ENCODE results near the gene VAV2. TPM values are rescaled to one million over a fixed set of nuclear protein-coding genes. Genes with fewer than 3 reads are reported as not detected.
A peak's percentile ranks its signal among the peaks of the same experiment; 100 is the strongest.

Gene VAV2
- total and polyA plus RNA-seq, 4 donors = 13.0 to 28.2 (median 16.3) TPM

- H3K4me1 ChIP-seq (ENCODE audit: control insufficient read depth in 5 of 5, insufficient read depth in 5 of 5, low read length in 5 of 5) = peaks cover 0 to 49% (median 15%) of the 10 kb centered on the region in 5 donors
- H3K27me3 ChIP-seq (ENCODE audit: control insufficient read depth in 3 of 3, insufficient read depth in 3 of 3, low read length in 2 of 3) = no peaks in the 10 kb centered on the region
- whole genome bisulfite sequencing, 2 donors = 91 to 95% methylated on average over 26 of the region's 26 CpGs
- no peaks in the 10 kb centered on the region for H3K9me3 ChIP-seq (ENCODE audit: control insufficient read depth in 4 of 4, insufficient read depth in 3 of 4, low read length in 3 of 4)
- H3K9ac ChIP-seq (ENCODE audit: insufficient read depth in 1 of 2, low read length in 2 of 2) = no peak overlapping the region
- peak in 1 of 3 donors; percentile 10 for DNase-seq
- H3K4me3 ChIP-seq = no peak overlapping the region
- ATAC-seq (ENCODE audit: insufficient read depth, low FRiP score) = no peak
- no peaks in the 10 kb centered on the region for H3K36me3 ChIP-seq (ENCODE audit: control insufficient read depth in 4 of 4, insufficient read depth in 4 of 4, low read length in 4 of 4)
- H3K27ac ChIP-seq (ENCODE audit: low read depth in 1 of 2, low read length in 1 of 2) = peak overlapping the region in 1 of 2 donors; percentile 30
- no peak for TF ChIP-seq CTCF (IDR thresholded peaks at IDR 0.05; ENCODE audit: control extremely low read depth, extremely low read depth)
Measured at GRCh38 chr9:133977421-133978201, 14.5 kb downstream of the VAV2 start.

GRCh38 chr9:133976887-133977286 lies 15.2 kb downstream of the VAV2 start:
- no peak for ATAC-seq (ENCODE audit: insufficient read depth, low FRiP score)
- no peak for TF ChIP-seq CTCF (IDR thresholded peaks at IDR 0.05; ENCODE audit: control extremely low read depth, extremely low read depth)
- Histone ChIP-seq H3K4me1 (ENCODE audit: control insufficient read depth in 5 of 5, insufficient read depth in 5 of 5, low read length in 5 of 5) (peaks cover 0 to 47% (median 16%) of the 10 kb centered on the region in 5 donors), H3K27ac (ENCODE audit: low read depth in 1 of 2, low read length in 1 of 2) (no peak overlapping the region), H3K27me3 (ENCODE audit: control insufficient read depth in 3 of 3, insufficient read depth in 3 of 3, low read length in 2 of 3) (no peaks in the 10 kb centered on the region), H3K36me3 (ENCODE audit: control insufficient read depth in 4 of 4, insufficient read depth in 4 of 4, low read length in 4 of 4) (no peaks in the 10 kb centered on the region), H3K9ac (ENCODE audit: insufficient read depth in 1 of 2, low read length in 2 of 2) (no peak overlapping the region), H3K4me3 (no peak overlapping the region), H3K9me3 (ENCODE audit: control insufficient read depth in 4 of 4, insufficient read depth in 3 of 4, low read length in 3 of 4) (no peaks in the 10 kb centered on the region)
- peak in 1 of 3 donors; percentile 14 for DNase-seq
- 83 to 92% methylated on average over 9 of the region's 9 CpGs for WGBS, 2 donors

GRCh38 chr9:133976191-133976861 lies 15.8 kb downstream of the VAV2 start:
- Histone ChIP-seq H3K36me3 (ENCODE audit: control insufficient read depth in 4 of 4, insufficient read depth in 4 of 4, low read length in 4 of 4) (no peaks in the 10 kb centered on the region), H3K27me3 (ENCODE audit: control insufficient read depth in 3 of 3, insufficient read depth in 3 of 3, low read length in 2 of 3) (no peaks in the 10 kb centered on the region), H3K4me3 (no peak overlapping the region), H3K9me3 (ENCODE audit: control insufficient read depth in 4 of 4, insufficient read depth in 3 of 4, low read length in 3 of 4) (no peaks in the 10 kb centered on the region), H3K4me1 (ENCODE audit: control insufficient read depth in 5 of 5, insufficient read depth in 5 of 5, low read length in 5 of 5) (peaks cover 0 to 52% (median 22%) of the 10 kb centered on the region in 5 donors), H3K27ac (ENCODE audit: low read depth in 1 of 2, low read length in 1 of 2) (no peak overlapping the region), H3K9ac (ENCODE audit: insufficient read depth in 1 of 2, low read length in 2 of 2) (no peak overlapping the region)
- DNase-seq (peak in 1 of 3 donors; percentile 7), ATAC-seq (ENCODE audit: insufficient read depth, low FRiP score) (no peak)
- 89 to 92% methylated on average over 17 of the region's 17 CpGs for WGBS, 2 donors
- no peak for TF ChIP-seq CTCF (IDR thresholded peaks at IDR 0.05; ENCODE audit: control extremely low read depth, extremely low read depth)
